Parathyroid adenoma (tissue), 2 donors: ENCODE data around the gene NCKIPSD.

ENCODE experiments used
- H2AFZ ChIP-seq: fragments of 300-600 bp; sonication (generic); one replicate; pipeline ENCODE4 v1.7.0; 2017; ENCODE audit warnings: antibody characterized with exemption, mild to moderate bottlenecking
- H3K27ac ChIP-seq: fragments of 300-600 bp; sonication (generic); one replicate; pipeline ENCODE4 v1.7.0; 2017
- H3K27me3 ChIP-seq: fragments of 300-600 bp; sonication (generic); one replicate; pipeline ENCODE4 v1.7.0; 2017; ENCODE audit warnings: low read length; ENCODE audit not compliant: control insufficient read depth, insufficient read depth
- H3K36me3 ChIP-seq: fragments of 300-600 bp; sonication (generic); one replicate; pipeline ENCODE4 v1.7.0; 2017; ENCODE audit warnings: low read length; ENCODE audit not compliant: control insufficient read depth, insufficient read depth
- H3K4me1 ChIP-seq: fragments of 300-600 bp; sonication (generic); one replicate; pipeline ENCODE4 v1.7.0; 2017; ENCODE audit warnings: control low read depth
- H3K4me2 ChIP-seq: fragments of 300-600 bp; sonication (generic); one replicate; pipeline ENCODE4 v1.7.0; 2017; ENCODE audit warnings: low read length
- H3K4me3 ChIP-seq: fragments of 300-600 bp; sonication (generic); one replicate; pipeline ENCODE4 v1.7.0; 2017; ENCODE audit warnings: low read depth, low read length
- H3K79me2 ChIP-seq: fragments of 300-600 bp; sonication (generic); one replicate; pipeline ENCODE4 v1.7.0; 2017; ENCODE audit warnings: control low read depth
- H3K9ac ChIP-seq: fragments of 300-600 bp; sonication (generic); one replicate; pipeline ENCODE4 v1.7.0; 2017; ENCODE audit warnings: mild to moderate bottlenecking
- H3K9me3 ChIP-seq: fragments of 300-600 bp; sonication (generic); one replicate; pipeline ENCODE4 v1.7.0; 2017; ENCODE audit warnings: low read length; ENCODE audit not compliant: control insufficient read depth
- TF ChIP-seq, protein P1 (sequence below): fragments of 300-600 bp; sonication (generic); IDR thresholded peaks from one replicate; pipeline ENCODE4 v1.7.0; 2017; ENCODE audit warnings: antibody characterized with exemption, mild to moderate bottlenecking
- donor health status: primary hyperparathyroidism.

Gene NCKIPSD

DNA sequence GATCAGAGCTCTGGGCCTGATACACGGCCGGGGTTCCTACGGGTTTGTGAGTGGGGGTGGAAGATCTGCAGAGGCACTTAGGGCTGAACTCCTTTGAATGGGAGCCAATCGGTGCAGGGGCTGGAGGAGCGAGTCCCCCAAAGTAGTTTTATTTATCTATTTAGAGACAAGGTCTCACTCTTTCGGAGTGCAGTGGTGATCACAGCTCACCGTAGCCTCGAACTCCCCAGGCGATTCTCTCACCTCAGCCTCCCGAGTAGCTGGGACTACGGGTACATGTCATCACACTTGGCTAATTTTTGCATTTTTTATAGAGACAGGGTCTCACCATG, 21.4 kb downstream of the NCKIPSD start:
- Histone ChIP-seq H3K27me3 (no peaks in the 10 kb centered on the region), H3K4me3 (no peak overlapping the region), H3K4me2 (peak overlapping the region; percentile 97), H3K36me3 (no peaks in the 10 kb centered on the region), H3K4me1 (peaks cover 2% of the 10 kb centered on the region), H3K79me2 (no peaks in the 10 kb centered on the region), H3K27ac (peak overlapping the region; percentile 91), H3K9ac (no peak overlapping the region), H3K9me3 (no peaks in the 10 kb centered on the region), H2AFZ (no peak overlapping the region)
- TF ChIP-seq, protein P1, sequence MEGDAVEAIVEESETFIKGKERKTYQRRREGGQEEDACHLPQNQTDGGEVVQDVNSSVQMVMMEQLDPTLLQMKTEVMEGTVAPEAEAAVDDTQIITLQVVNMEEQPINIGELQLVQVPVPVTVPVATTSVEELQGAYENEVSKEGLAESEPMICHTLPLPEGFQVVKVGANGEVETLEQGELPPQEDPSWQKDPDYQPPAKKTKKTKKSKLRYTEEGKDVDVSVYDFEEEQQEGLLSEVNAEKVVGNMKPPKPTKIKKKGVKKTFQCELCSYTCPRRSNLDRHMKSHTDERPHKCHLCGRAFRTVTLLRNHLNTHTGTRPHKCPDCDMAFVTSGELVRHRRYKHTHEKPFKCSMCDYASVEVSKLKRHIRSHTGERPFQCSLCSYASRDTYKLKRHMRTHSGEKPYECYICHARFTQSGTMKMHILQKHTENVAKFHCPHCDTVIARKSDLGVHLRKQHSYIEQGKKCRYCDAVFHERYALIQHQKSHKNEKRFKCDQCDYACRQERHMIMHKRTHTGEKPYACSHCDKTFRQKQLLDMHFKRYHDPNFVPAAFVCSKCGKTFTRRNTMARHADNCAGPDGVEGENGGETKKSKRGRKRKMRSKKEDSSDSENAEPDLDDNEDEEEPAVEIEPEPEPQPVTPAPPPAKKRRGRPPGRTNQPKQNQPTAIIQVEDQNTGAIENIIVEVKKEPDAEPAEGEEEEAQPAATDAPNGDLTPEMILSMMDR: no peak

DNA sequence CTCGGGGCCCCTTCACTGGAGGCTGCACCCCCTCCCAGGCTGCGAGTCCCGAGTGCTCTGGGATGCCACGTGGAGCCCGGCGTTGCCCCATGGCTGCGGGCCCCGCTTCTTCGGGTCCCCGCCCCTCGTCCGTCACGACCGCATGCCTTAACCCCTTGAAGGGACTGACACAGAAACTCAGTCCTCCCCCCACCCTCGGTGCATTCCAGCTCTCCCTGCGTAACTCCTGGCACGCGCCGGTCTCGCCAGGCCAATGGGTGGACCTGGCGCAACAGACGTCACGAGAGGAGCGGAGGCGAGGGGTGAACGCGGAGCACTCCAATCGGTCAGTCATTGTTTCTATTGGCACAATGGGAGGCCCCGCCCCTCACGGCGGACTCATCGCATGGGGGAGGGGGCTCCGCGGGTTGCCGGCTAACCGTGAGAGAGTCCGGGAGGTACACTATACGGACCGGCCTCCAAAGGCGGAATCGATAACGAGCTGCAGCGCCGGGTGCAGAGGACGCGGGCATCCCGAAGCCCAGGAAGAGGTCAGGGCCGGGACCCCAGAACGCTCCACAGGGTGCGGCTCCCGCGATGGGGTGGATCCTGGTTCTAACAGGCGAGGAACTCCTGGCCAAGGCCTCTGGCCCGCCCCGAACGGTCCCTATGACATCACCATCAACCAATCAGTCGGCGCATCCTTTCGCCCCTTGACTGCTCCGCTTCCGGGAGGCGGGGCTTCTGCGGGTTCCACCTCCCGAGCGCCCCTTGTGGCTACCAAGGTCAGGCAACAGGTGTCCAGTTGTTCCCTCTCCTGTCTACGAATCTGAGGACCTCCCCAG, 22.0 kb downstream of the NCKIPSD start:
- Histone ChIP-seq H3K79me2 (no peaks in the 10 kb centered on the region), H3K27me3 (no peaks in the 10 kb centered on the region), H3K4me1 (peaks cover 2% of the 10 kb centered on the region), H3K4me3 (peak overlapping the region; percentile 72), H3K4me2 (peak overlapping the region; percentile 97), H3K9me3 (no peaks in the 10 kb centered on the region), H2AFZ (peak overlapping the region; percentile 65), H3K36me3 (no peaks in the 10 kb centered on the region), H3K27ac (peak overlapping the region; percentile 91), H3K9ac (peak overlapping the region; percentile 57)
- TF ChIP-seq, protein P1: peak; percentile 87

DNA sequence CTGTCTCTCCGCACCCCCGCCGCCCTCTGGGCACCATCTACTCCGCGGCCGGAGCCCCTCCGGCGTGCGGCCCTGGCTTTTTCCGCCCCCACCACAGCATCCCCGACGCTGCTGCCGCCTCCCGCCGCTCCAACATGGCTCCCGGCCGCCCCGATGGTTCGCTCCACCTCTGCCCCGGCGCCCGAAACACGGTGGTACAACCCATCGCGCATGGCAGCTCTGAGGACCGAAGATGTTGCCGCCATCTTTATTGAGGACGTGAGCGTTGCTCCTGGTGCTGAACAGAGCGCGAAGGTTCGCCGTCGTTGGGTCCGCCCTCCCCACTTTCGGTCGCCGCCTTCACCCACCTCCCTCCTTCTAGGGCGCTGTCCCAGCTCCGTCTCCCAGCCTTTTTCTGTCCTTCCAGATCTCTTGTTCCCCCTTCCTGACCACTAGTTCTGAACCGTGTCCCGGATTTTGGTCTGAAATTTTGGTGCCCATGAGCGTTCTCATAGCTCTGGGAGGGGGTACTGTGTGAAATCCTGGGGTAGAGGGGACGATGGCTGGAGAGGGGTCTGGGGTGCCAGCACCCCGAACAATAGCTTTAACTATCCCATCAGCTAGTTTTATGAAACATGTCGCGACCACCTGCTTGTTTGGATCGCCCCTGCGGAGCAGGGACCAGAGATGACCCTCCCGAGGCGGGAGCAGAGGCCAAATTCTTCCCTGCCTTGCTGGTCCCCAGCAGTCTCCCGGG, 22.8 kb downstream of the NCKIPSD start, which contains the start of gene CELSR3:
CELSR3 (minus strand) TSS at position 134 of the 736 bp plus-strand sequence. CDS start 252 bp downstream, outside the sequence.
- TF ChIP-seq, protein P1: no peak
- Histone ChIP-seq H3K36me3 (no peaks in the 10 kb centered on the region), H3K4me3 (peak within 1 kb of the TSS; percentile 72), H3K4me2 (peak within 1 kb of the TSS; percentile 97), H3K27ac (peak within 1 kb of the TSS; percentile 91), H3K27me3 (no peaks in the 10 kb centered on the region), H3K4me1 (peaks cover 2% of the 10 kb centered on the region), H3K9ac (peak within 1 kb of the TSS; percentile 57), H3K79me2 (peaks cover 2% of the 10 kb centered on the region), H2AFZ (peak within 1 kb of the TSS; percentile 65), H3K9me3 (no peaks in the 10 kb centered on the region)

DNA sequence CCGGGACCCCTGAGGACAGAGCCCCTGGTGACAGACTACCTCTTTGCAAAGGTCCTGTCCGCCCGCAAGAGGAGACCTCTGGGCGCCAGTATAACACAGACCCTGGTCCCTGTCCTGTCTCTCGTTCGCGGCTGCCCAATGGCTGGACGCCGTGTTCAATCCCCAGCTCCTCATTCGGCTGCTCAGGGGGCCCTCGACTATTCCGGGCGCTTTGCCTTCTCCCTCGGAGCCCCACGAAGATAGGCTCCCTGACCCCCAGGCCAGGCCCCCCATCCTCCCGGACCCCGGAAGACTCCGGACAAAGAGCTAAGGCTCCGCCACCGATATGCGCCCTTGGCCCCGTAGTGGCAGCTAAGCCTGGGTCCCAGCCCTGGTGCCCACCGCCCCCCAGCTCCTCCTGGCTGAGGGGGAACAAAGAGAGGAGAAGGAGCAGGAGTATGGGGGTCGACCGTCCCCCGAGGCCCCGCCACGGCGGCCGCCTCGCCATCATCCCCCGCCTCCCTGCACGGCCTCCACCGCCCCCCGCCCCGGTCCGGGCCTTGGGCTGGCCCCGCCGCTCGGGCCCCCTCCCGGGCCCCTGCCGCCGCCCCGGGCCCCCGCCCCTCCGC, 23.5 kb downstream of the NCKIPSD start:
- H3K36me3 ChIP-seq: no peaks in the 10 kb centered on the region
- no peaks in the 10 kb centered on the region for H3K27me3 ChIP-seq
- no peak overlapping the region for H3K9ac ChIP-seq
- TF ChIP-seq, protein P1: no peak
- no peak overlapping the region for H3K4me3 ChIP-seq
- H3K27ac ChIP-seq: no peak overlapping the region
- peaks cover 2% of the 10 kb centered on the region for H3K4me1 ChIP-seq
- no peaks in the 10 kb centered on the region for H3K9me3 ChIP-seq
- peak overlapping the region; percentile 58 for H2AFZ ChIP-seq
- peaks cover 2% of the 10 kb centered on the region for H3K79me2 ChIP-seq
- no peak overlapping the region for H3K4me2 ChIP-seq
